DOHH2 (cell line): ENCODE results near the gene TRPM4.

Experiments used
- H3F3A ChIP-seq: fragments of 200-600 bp; sonication (generic), shearing (Covaris generic); 2 replicates; pipeline ENCODE4 v1.6.0; 2016; ENCODE audit warnings: antibody characterized with exemption, mild to moderate bottlenecking; ENCODE audit not compliant: control insufficient read depth, insufficient read depth
- H3K27ac ChIP-seq: fragments of 200-600 bp; sonication (generic); 2 replicates; pipeline ENCODE4 v1.5.1; 2014; ENCODE audit warnings: low read depth, mild to moderate bottlenecking, low read length, moderate library complexity
- H3K27me3 ChIP-seq: fragments of 200-600 bp; sonication (generic); 2 replicates; pipeline ENCODE4 v1.6.1; 2014; ENCODE audit warnings: mild to moderate bottlenecking, low read length, mixed read lengths; ENCODE audit not compliant: control insufficient read depth
- H3K36me3 ChIP-seq: fragments of 200-600 bp; sonication (generic); 2 replicates; pipeline ENCODE4 v1.6.1; 2014; ENCODE audit warnings: mild to moderate bottlenecking, low read length, moderate library complexity, mixed read lengths; ENCODE audit not compliant: control insufficient read depth
- H3K4me1 ChIP-seq: fragments of 200-600 bp; sonication (generic); 2 replicates; pipeline ENCODE4 v1.6.1; 2014; ENCODE audit warnings: mild to moderate bottlenecking, low read length, mixed read lengths; ENCODE audit not compliant: control insufficient read depth
- H3K4me2 ChIP-seq: fragments of 200-600 bp; sonication (generic); 2 replicates; pipeline ENCODE4 v1.6.0; 2014; ENCODE audit warnings: mild to moderate bottlenecking, low read length, moderate library complexity
- H3K4me3 ChIP-seq: fragments of 200-600 bp; sonication (generic); 2 replicates; pipeline ENCODE4 v1.5.1; 2014; ENCODE audit warnings: mild to moderate bottlenecking, low read length, mixed read lengths
- H3K79me2 ChIP-seq: fragments of 200-600 bp; sonication (generic); 2 replicates; pipeline ENCODE4 v1.6.1; 2014; ENCODE audit warnings: mild to moderate bottlenecking, low read length, mixed read lengths; ENCODE audit not compliant: control insufficient read depth
- H3K9me2 ChIP-seq: fragments of 200-600 bp; sonication (generic); replicated peaks from 2 replicates; pipeline ENCODE4 v1.6.1; 2014; ENCODE audit warnings: mild to moderate bottlenecking, low read length, mixed read lengths; ENCODE audit not compliant: control insufficient read depth
- H3K9me3 ChIP-seq: fragments of 200-600 bp; sonication (generic); 2 replicates; pipeline ENCODE4 v1.6.1; 2014; ENCODE audit warnings: antibody characterized with exemption, low read length, mixed read lengths; ENCODE audit not compliant: control insufficient read depth, insufficient read depth
- H4K20me1 ChIP-seq: fragments of 200-600 bp; sonication (generic); 2 replicates; pipeline ENCODE4 v1.6.0; 2014; ENCODE audit warnings: low read depth, mild to moderate bottlenecking, antibody characterized with exemption, low read length, moderate library complexity; ENCODE audit not compliant: control insufficient read depth, insufficient read depth
- CTCF ChIP-seq: fragments of 200-600 bp; sonication (generic); IDR thresholded peaks from one replicate; pipeline ENCODE4 v1.5.1; 2014; ENCODE audit warnings: antibody characterized with exemption, mild to moderate bottlenecking, low read depth, low read length; ENCODE audit not compliant: poor library complexity, severe bottlenecking
- EZH2phosphoT487 ChIP-seq: fragments of 200-600 bp; sonication (generic); IDR thresholded peaks from 2 replicates; pipeline ENCODE4 v1.6.1; 2017; ENCODE audit warnings: borderline replicate concordance, mild to moderate bottlenecking, antibody characterized with exemption, low read length, moderate library complexity, mixed read lengths

TRPM4 gene

DNA sequence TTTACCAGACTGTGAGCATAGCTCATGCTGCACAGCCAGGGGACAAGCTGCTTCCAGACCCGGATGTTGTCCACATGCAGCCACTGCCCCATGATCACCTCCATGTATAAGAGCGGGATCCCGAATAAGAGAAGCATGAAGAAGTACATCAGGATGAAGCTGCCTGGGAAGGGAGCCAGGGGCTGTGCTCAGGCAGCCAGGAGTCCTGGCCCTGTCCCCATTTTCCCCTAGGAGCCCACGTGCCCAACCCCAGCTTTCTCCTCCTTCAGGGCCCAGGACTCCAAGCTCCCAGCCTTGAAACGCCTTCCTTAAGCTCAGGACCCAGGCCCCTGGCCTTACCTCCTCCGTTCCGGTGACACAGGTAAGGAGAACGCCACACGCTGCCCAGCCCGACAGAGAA lies 98.1 kb downstream of the TRPM4 start:
- Histone ChIP-seq H3K9me3 (peaks cover 17% of the 10 kb centered on the region), H3K79me2 (no peaks in the 10 kb centered on the region), H3K4me1 (no peaks in the 10 kb centered on the region), H3K4me3 (no peak overlapping the region), H3K27ac (no peak overlapping the region), H3F3A (no peaks in the 10 kb centered on the region), H4K20me1 (no peaks in the 10 kb centered on the region), H3K27me3 (peaks cover 8% of the 10 kb centered on the region), H3K9me2 (no peaks in the 10 kb centered on the region), H3K36me3 (no peaks in the 10 kb centered on the region), H3K4me2 (no peak overlapping the region)
- TF ChIP-seq EZH2phosphoT487 (no peak), CTCF (no peak)

DNA sequence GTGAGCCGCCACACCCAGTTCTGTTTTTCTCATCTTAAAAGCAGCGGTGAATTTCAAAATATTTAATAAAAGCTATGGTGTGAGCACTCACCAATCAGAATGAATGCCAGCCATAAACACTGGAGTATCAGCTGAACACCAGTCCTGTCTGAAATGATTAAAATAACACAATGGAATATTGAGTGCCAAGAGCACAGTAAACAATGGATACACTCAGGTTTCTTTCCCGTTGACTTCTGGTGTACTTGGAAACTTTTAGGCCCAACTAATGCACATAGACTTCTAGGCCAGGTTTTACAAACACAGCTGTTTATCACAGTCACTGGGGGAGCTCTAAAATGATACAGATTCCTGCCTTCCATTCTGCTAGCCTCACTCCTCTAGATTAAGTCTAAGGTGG lies 99.1 kb downstream of the TRPM4 start:
- no peak overlapping the region for H3K4me2 ChIP-seq
- no peaks in the 10 kb centered on the region for H3K4me1 ChIP-seq
- TF ChIP-seq CTCF (no peak), EZH2phosphoT487 (no peak)
- no peaks in the 10 kb centered on the region for H3K79me2 ChIP-seq
- H3K27me3 ChIP-seq, result peaks cover 6% of the 10 kb centered on the region; the same call in 1 of the 2 replicates
- no peaks in the 10 kb centered on the region for H4K20me1 ChIP-seq
- no peaks in the 10 kb centered on the region for H3F3A ChIP-seq
- no peak overlapping the region for H3K27ac ChIP-seq
- H3K9me3 ChIP-seq, result peaks cover 17% of the 10 kb centered on the region
- no peak overlapping the region for H3K4me3 ChIP-seq
- H3K9me2 ChIP-seq, result no peaks in the 10 kb centered on the region
- H3K36me3 ChIP-seq, result no peaks in the 10 kb centered on the region
